HG03025 (cell line): ENCODE data around the gene TEX38.
"Not testable (repeated sequence)": the region's sequence is repeated elsewhere in the genome, so short reads cannot be mapped to it uniquely, and the experiment has no call there.

Experiments used
- ATAC-seq: cut with Tn5 transposase; IDR thresholded peaks from one replicate; pipeline ENCODE4 v1.9.1; 2021; ENCODE audit warnings: mild to moderate bottlenecking, moderate library complexity; ENCODE audit not compliant: unreplicated experiment, low FRiP score

The TEX38 gene

GRCh38 chr1:46687093-46687659, 15.5 kb downstream of the TEX38 start:
- no peak for ATAC-seq

- no peak for ATAC-seq
These were observed 16.4 kb downstream of the TEX38 start for GRCh38 chr1:46687921-46688509.

- ATAC-seq, result no peak
These were observed 17.7 kb downstream of the TEX38 start for GRCh38 chr1:46689356-46689755.

- ATAC-seq, result no peak
These were observed 18.2 kb downstream of the TEX38 start for GRCh38 chr1:46689897-46690296.

GRCh38 chr1:46690931-46691421, 19.3 kb downstream of the TEX38 start:
- no peak for ATAC-seq

GRCh38 chr1:46691997-46692790, 20.5 kb downstream of the TEX38 start:
- no peak for ATAC-seq

GRCh38 chr1:46692811-46693770, 21.4 kb downstream of the TEX38 start:
- no peak for ATAC-seq

GRCh38 chr1:46694676-46695075, 23.0 kb downstream of the TEX38 start:
- not testable (repeated sequence) for ATAC-seq

- ATAC-seq, result no peak
These were observed 25.4 kb downstream of the TEX38 start for GRCh38 chr1:46697053-46697452.

GRCh38 chr1:46699666-46700065, 28.0 kb downstream of the TEX38 start:
- no peak for ATAC-seq

- ATAC-seq, result no peak
These were observed 32.4 kb downstream of the TEX38 start for GRCh38 chr1:46703927-46704641.

- no peak for ATAC-seq
These were observed 33.8 kb downstream of the TEX38 start for GRCh38 chr1:46705408-46705807.

- ATAC-seq, result no peak
These were observed 36.5 kb downstream of the TEX38 start for GRCh38 chr1:46708121-46708520.

- no peak for ATAC-seq
These were observed 43.3 kb downstream of the TEX38 start for GRCh38 chr1:46714976-46715375.

- no peak for ATAC-seq
These were observed 46.0 kb downstream of the TEX38 start for GRCh38 chr1:46717654-46718053.

- no peak for ATAC-seq
These were observed 46.7 kb downstream of the TEX38 start for GRCh38 chr1:46718340-46718726.

GRCh38 chr1:46718727-46719622, 47.3 kb downstream of the TEX38 start, which contains the start of gene EFCAB14:
TSS of gene EFCAB14 (minus strand) at chr1:46719114. CDS start at chr1:46718087, 1,027 bp downstream.
- ATAC-seq, result peak; percentile 94

- ATAC-seq, result no peak
These were observed 48.0 kb downstream of the TEX38 start for GRCh38 chr1:46719689-46720088.

GRCh38 chr1:46720319-46720718, 48.7 kb downstream of the TEX38 start:
- not testable (repeated sequence) for ATAC-seq
